OCI-LY3 (cell line): ENCODE results near the gene TCAF2.
"Not testable (repeated sequence)": the region's sequence is repeated elsewhere in the genome, so short reads cannot be mapped to it uniquely, and the experiment has no call there.

Experiments
- CTCF ChIP-seq: fragments of 200-600, 300-600 bp; sonication (generic); IDR thresholded peaks from 2 replicates; pipeline ENCODE4 v1.5.1; 2014; ENCODE audit warnings: antibody characterized with exemption, low read length, low read depth
- EZH2phosphoT487 ChIP-seq: fragments of 200-600 bp; shearing (Covaris generic); IDR thresholded peaks from 2 replicates; pipeline ENCODE4 v1.6.1; 2018; ENCODE audit warnings: antibody characterized with exemption, mixed run types, low read depth

- not testable (repeated sequence) for TF ChIP-seq CTCF, EZH2phosphoT487
Measured at GRCh38 chr7:143598086-143598485, 22.7 kb upstream of the TCAF2 start.
